Stimulated activated CD8-positive, alpha-beta memory T cell treated with anti-CD3 and anti-CD28 coated beads, Interleukin-15, amount 100 ng/mL, for 4 hours (primary cell): ENCODE data around the gene MKLN1.
"Not testable (repeated sequence)": the region's sequence is repeated elsewhere in the genome, so short reads cannot be mapped to it uniquely, and the experiment has no call there.

Source experiments
- DNase-seq, 2 donors: peaks; one replicate each; pipeline ENCODE4 v3.0.0-alpha.2; 2020; ENCODE audit warnings: low read depth in 2 of 2

The MKLN1 gene

GRCh38 chr7:131401194-131401593 lies 73.5 kb downstream of the MKLN1 start:
- DNase-seq: no peak

- no peak for DNase-seq
Measured at GRCh38 chr7:131403322-131403721, 75.6 kb downstream of the MKLN1 start.

GRCh38 chr7:131404226-131404911 lies 76.7 kb downstream of the MKLN1 start:
- DNase-seq: no peak

- DNase-seq: no peak
Measured at GRCh38 chr7:131409129-131409766, 81.6 kb downstream of the MKLN1 start.

GRCh38 chr7:131412031-131412430 lies 84.4 kb downstream of the MKLN1 start:
- DNase-seq: no peak

- DNase-seq: no peak
Measured at GRCh38 chr7:131413711-131414110, 86.0 kb downstream of the MKLN1 start.

- no peak for DNase-seq
Measured at GRCh38 chr7:131424219-131424822, 96.6 kb downstream of the MKLN1 start.

- no peak for DNase-seq
Measured at GRCh38 chr7:131425992-131426391, 98.3 kb downstream of the MKLN1 start.

- not testable (repeated sequence) for DNase-seq
Measured at GRCh38 chr7:131430826-131431225, 103.2 kb downstream of the MKLN1 start.

GRCh38 chr7:131431289-131431688 lies 103.6 kb downstream of the MKLN1 start:
- DNase-seq: no peak

GRCh38 chr7:131431756-131432155 lies 104.1 kb downstream of the MKLN1 start:
- DNase-seq: no peak

- no peak for DNase-seq
Measured at GRCh38 chr7:131436384-131436783, 108.7 kb downstream of the MKLN1 start.

GRCh38 chr7:131438969-131439368 lies 111.3 kb downstream of the MKLN1 start:
- no peak for DNase-seq

- DNase-seq: no peak
Measured at GRCh38 chr7:131443496-131443895, 115.8 kb downstream of the MKLN1 start.

- no peak for DNase-seq
Measured at GRCh38 chr7:131444683-131445082, 117.0 kb downstream of the MKLN1 start.

- DNase-seq: no peak
Measured at GRCh38 chr7:131449373-131449902, 121.8 kb downstream of the MKLN1 start.

GRCh38 chr7:131454498-131454897 lies 126.8 kb downstream of the MKLN1 start:
- no peak for DNase-seq

- no peak for DNase-seq
Measured at GRCh38 chr7:131455001-131455400, 127.3 kb downstream of the MKLN1 start.

- DNase-seq: no peak
Measured at GRCh38 chr7:131455546-131455945, 127.9 kb downstream of the MKLN1 start.

- DNase-seq: no peak
Measured at GRCh38 chr7:131456338-131456737, 128.7 kb downstream of the MKLN1 start.

- no peak for DNase-seq
Measured at GRCh38 chr7:131459256-131459655, 131.6 kb downstream of the MKLN1 start.

GRCh38 chr7:131462059-131462458 lies 134.4 kb downstream of the MKLN1 start:
- DNase-seq: no peak

GRCh38 chr7:131462715-131463114 lies 135.0 kb downstream of the MKLN1 start:
- not testable (repeated sequence) for DNase-seq
